ENCODE data around the gene EPB41L4A. TPM values are rescaled to one million over a fixed set of nuclear protein-coding genes. Genes with fewer than 3 reads are reported as not detected.

The EPB41L4A gene
- total and polyA plus RNA-seq, 2 donors (not counting 3 experiments of a cell fraction or from before 2014, with no cell fraction given) = 6.0 to 17.9 TPM

GRCh38 chr5:112331892-112332291, 87.2 kb downstream of the EPB41L4A start:
- no TSS peak for BruUV-seq (replicated peaks)
- no peak overlapping the region for H3K4me3 ChIP-seq (replicated peaks in 1 of 3; ENCODE audit: insufficient read depth in 1 of 3, low read depth in 1 of 3, low read length in 3 of 3)
- H3K9me3 ChIP-seq (replicated peaks; ENCODE audit: control insufficient read depth, insufficient read depth, low read length) = no peaks in the 10 kb centered on the region
- FAIRE-seq (peak; percentile 81), DNase-seq (ENCODE audit: low read depth, low spot score) (peak; percentile 46)
- H3K27ac ChIP-seq (ENCODE audit: insufficient read depth, low read depth, low read length) = peak overlapping the region; percentile 39
- intact Hi-C loops (cut with micrococcal nuclease) = loop anchor here (2.0 to 10.0 kb wide), 2 partner anchors 87 to 817 kb away; partner anchors contain the start of genes EPB41L4A and STARD4
- no peaks in the 10 kb centered on the region for H3K27me3 ChIP-seq (ENCODE audit: control insufficient read depth in 2 of 2, insufficient read depth in 2 of 2, low read length in 2 of 2)
- no peaks in the 10 kb centered on the region for H3K9me1 ChIP-seq (replicated peaks; ENCODE audit: control insufficient read depth, extremely low read depth, insufficient read depth, low read length)
- TF ChIP-seq JUN (IDR thresholded peaks at IDR 0.05; ENCODE audit: borderline replicate concordance, insufficient read depth, insufficient read length, low read depth) (no peak), GATA2 (IDR thresholded peaks at IDR 0.05; ENCODE audit: insufficient read depth, insufficient read length, low read depth, low read length) (peak; percentile 45)
- POLR2A ChIA-PET = no interaction called here
- peak overlapping the region; percentile 69 for H3K4me2 ChIP-seq (ENCODE audit: insufficient read depth, low read length)
- H3K79me2 ChIP-seq (ENCODE audit: control insufficient read depth, insufficient read depth, low read length) = no peaks in the 10 kb centered on the region
- H4K20me1 ChIP-seq (replicated peaks; ENCODE audit: control insufficient read depth, extremely low read depth, insufficient read depth, low read length) = no peaks in the 10 kb centered on the region
- no peaks in the 10 kb centered on the region for H3K36me3 ChIP-seq (ENCODE audit: control insufficient read depth in 2 of 2, extremely low read depth in 1 of 2, insufficient read depth in 2 of 2, low read length in 2 of 2)
- CTCF ChIA-PET = interaction anchor here (0.8 to 0.9 kb wide), 2 partner anchors 35 to 88 kb away, joined by 3 read pairs; no protein-coding TSS in a partner anchor
- dilution Hi-C loops (cut with MboI; ENCODE audit: extremely low pct_ligation_motif_present, low sequenced_read_pairs) = no loop called here
- H2AFZ ChIP-seq (ENCODE audit: low read depth, low read length) = no peak overlapping the region
- H3K9ac ChIP-seq (replicated peaks; ENCODE audit: extremely low read depth, insufficient read depth, low read length) = no peak overlapping the region
- peaks cover 55% of the 10 kb centered on the region for H3K4me1 ChIP-seq (ENCODE audit: control insufficient read depth, extremely low read depth, insufficient read depth, low read length)

- dilution Hi-C loops (cut with MboI; ENCODE audit: extremely low pct_ligation_motif_present, low sequenced_read_pairs) (no loop called here), intact Hi-C loops (cut with micrococcal nuclease) (loop anchor here (10.0 kb wide), 1 partner anchor 815 kb away; the partner anchor contains the start of gene STARD4)
- peak overlapping the region; percentile 70 for H3K4me2 ChIP-seq (ENCODE audit: insufficient read depth, low read length)
- FAIRE-seq (peak; percentile 88), DNase-seq (ENCODE audit: low read depth, low spot score) (peak; percentile 53)
- peaks cover 55% of the 10 kb centered on the region for H3K4me1 ChIP-seq (ENCODE audit: control insufficient read depth, extremely low read depth, insufficient read depth, low read length)
- CTCF ChIA-PET = interaction anchor here (0.5 to 1.0 kb wide), 3 partner anchors 9 to 91 kb away, joined by 3 to 7 read pairs (median 3); no protein-coding TSS in a partner anchor
- no TSS peak for BruUV-seq (replicated peaks)
- H3K36me3 ChIP-seq (ENCODE audit: control insufficient read depth in 2 of 2, extremely low read depth in 1 of 2, insufficient read depth in 2 of 2, low read length in 2 of 2) = no peaks in the 10 kb centered on the region
- H3K9me3 ChIP-seq (replicated peaks; ENCODE audit: control insufficient read depth, insufficient read depth, low read length) = no peaks in the 10 kb centered on the region
- no peak for TF ChIP-seq MYC (IDR thresholded peaks at IDR 0.05; ENCODE audit: low read depth, low read length)
- no peak for TF ChIP-seq EZH2 (IDR thresholded peaks at IDR 0.05; ENCODE audit: borderline replicate concordance, low read depth, low read length, severe bottlenecking)
- TF ChIP-seq POLR2A (IDR thresholded peaks at IDR 0.05; ENCODE audit: low read depth, low read length) = no peak
- no peak for TF ChIP-seq MAX (IDR thresholded peaks at IDR 0.05; ENCODE audit: insufficient read depth, insufficient read length)
- TF ChIP-seq POLR2AphosphoS5 (IDR thresholded peaks at IDR 0.05; ENCODE audit: insufficient read depth, low read depth, low read length) = no peak
- peak; percentile 24 for TF ChIP-seq FOS (IDR thresholded peaks at IDR 0.05; ENCODE audit: borderline replicate concordance, insufficient read depth, low read length)
- no peak for TF ChIP-seq CTCF (IDR thresholded peaks at IDR 0.05; ENCODE audit: extremely low read depth in 1 of 2, insufficient read depth in 1 of 2, low read depth in 1 of 2, low read length in 2 of 2)
- TF ChIP-seq GATA2 (IDR thresholded peaks at IDR 0.05; ENCODE audit: insufficient read depth, insufficient read length, low read depth, low read length) = peak; percentile 94
- TF ChIP-seq JUN (IDR thresholded peaks at IDR 0.05; ENCODE audit: borderline replicate concordance, insufficient read depth, insufficient read length, low read depth) = no peak
- H2AFZ ChIP-seq (ENCODE audit: low read depth, low read length) = no peak overlapping the region
- H3K4me3 ChIP-seq (replicated peaks in 1 of 3; ENCODE audit: insufficient read depth in 1 of 3, low read depth in 1 of 3, low read length in 3 of 3) = no peak overlapping the region
- H3K79me2 ChIP-seq (ENCODE audit: control insufficient read depth, insufficient read depth, low read length) = no peaks in the 10 kb centered on the region
- H4K20me1 ChIP-seq (replicated peaks; ENCODE audit: control insufficient read depth, extremely low read depth, insufficient read depth, low read length) = no peaks in the 10 kb centered on the region
- H3K27ac ChIP-seq (ENCODE audit: insufficient read depth, low read depth, low read length) = peak overlapping the region; percentile 67
- H3K9ac ChIP-seq (replicated peaks; ENCODE audit: extremely low read depth, insufficient read depth, low read length) = peak overlapping the region; percentile 22
- no peaks in the 10 kb centered on the region for H3K9me1 ChIP-seq (replicated peaks; ENCODE audit: control insufficient read depth, extremely low read depth, insufficient read depth, low read length)
- POLR2A ChIA-PET = no interaction called here
- H3K27me3 ChIP-seq (ENCODE audit: control insufficient read depth in 2 of 2, insufficient read depth in 2 of 2, low read length in 2 of 2) = no peaks in the 10 kb centered on the region
These were observed 89.5 kb downstream of the EPB41L4A start for GRCh38 chr5:112329419-112330090.
